Measurements from ENCODE around the gene SMIM35.

- no peak for TF ChIP-seq POLR2AphosphoS5 (IDR thresholded peaks at IDR 0.05; ENCODE audit: insufficient read depth, low read depth, low read length)
- TF ChIP-seq CTCF (IDR thresholded peaks at IDR 0.05; ENCODE audit: extremely low read depth in 1 of 2, insufficient read depth in 1 of 2, low read depth in 1 of 2, low read length in 2 of 2): no peak
- TF ChIP-seq POLR2A (IDR thresholded peaks at IDR 0.05; ENCODE audit: low read depth, low read length): no peak
Observed at GRCh38 chr11:118000850-118001228, 85.9 kb downstream of the SMIM35 start.

Data from endothelial cell of umbilical vein (primary cell).